ENCODE data around the gene CAMK2B. TPM values are rescaled to one million over a fixed set of nuclear protein-coding genes. Genes with fewer than 3 reads are reported as not detected.

The CAMK2B gene
- total and polyA plus RNA-seq, 5 donors from 2014 or later = not detected

GRCh38 chr7:44265728-44266127 is 59.7 kb downstream of the CAMK2B start:
- ATAC-seq (ENCODE audit: low read depth in 2 of 2) = no peak
- DNase-seq = no peak
- H3K27me3 ChIP-seq (ENCODE audit: control insufficient read depth, insufficient read depth, low read length) = no peaks in the 10 kb centered on the region
- Mint-ChIP-seq H3K36me3 (no peaks in the 10 kb centered on the region), H3K4me3 (no peak overlapping the region), H3K9me3 (no peaks in the 10 kb centered on the region), H3K27ac (no peak overlapping the region), H3K4me1 (no peaks in the 10 kb centered on the region), H3K27me3 (no peaks in the 10 kb centered on the region)
- H3K4me1 ChIP-seq (ENCODE audit: control insufficient read depth, insufficient read depth, low read length, poor library complexity, severe bottlenecking) = no peaks in the 10 kb centered on the region
- no peaks in the 10 kb centered on the region for H3K36me3 ChIP-seq (ENCODE audit: control insufficient read depth, insufficient read depth, low read length)
- no peaks in the 10 kb centered on the region for H3K9me3 ChIP-seq (ENCODE audit: control insufficient read depth in 2 of 2, low read length in 2 of 2)
- H3K4me3 ChIP-seq (ENCODE audit: low read depth, low read length) = no peak overlapping the region
- H3K27ac ChIP-seq (ENCODE audit: insufficient read depth, low read length, poor library complexity, severe bottlenecking) = no peak overlapping the region

GRCh38 chr7:44264221-44264931 is 61.0 kb downstream of the CAMK2B start:
- H3K27me3 ChIP-seq (ENCODE audit: control insufficient read depth, insufficient read depth, low read length) = no peaks in the 10 kb centered on the region
- Mint-ChIP-seq H3K4me1 (peaks cover 0 to 8% (median 2%) of the 10 kb centered on the region in 4 donors), H3K27me3 (no peaks in the 10 kb centered on the region), H3K36me3 (no peaks in the 10 kb centered on the region), H3K27ac (no peak overlapping the region), H3K9me3 (no peaks in the 10 kb centered on the region), H3K4me3 (no peak overlapping the region)
- H3K4me3 ChIP-seq (ENCODE audit: low read depth, low read length) = no peak overlapping the region
- no peaks in the 10 kb centered on the region for H3K9me3 ChIP-seq (ENCODE audit: control insufficient read depth in 2 of 2, low read length in 2 of 2)
- no peak overlapping the region for H3K27ac ChIP-seq (ENCODE audit: insufficient read depth, low read length, poor library complexity, severe bottlenecking)
- no peaks in the 10 kb centered on the region for H3K4me1 ChIP-seq (ENCODE audit: control insufficient read depth, insufficient read depth, low read length, poor library complexity, severe bottlenecking)
- no peaks in the 10 kb centered on the region for H3K36me3 ChIP-seq (ENCODE audit: control insufficient read depth, insufficient read depth, low read length)
- ATAC-seq (ENCODE audit: low read depth in 2 of 2) (no peak), DNase-seq (no peak)

DNA sequence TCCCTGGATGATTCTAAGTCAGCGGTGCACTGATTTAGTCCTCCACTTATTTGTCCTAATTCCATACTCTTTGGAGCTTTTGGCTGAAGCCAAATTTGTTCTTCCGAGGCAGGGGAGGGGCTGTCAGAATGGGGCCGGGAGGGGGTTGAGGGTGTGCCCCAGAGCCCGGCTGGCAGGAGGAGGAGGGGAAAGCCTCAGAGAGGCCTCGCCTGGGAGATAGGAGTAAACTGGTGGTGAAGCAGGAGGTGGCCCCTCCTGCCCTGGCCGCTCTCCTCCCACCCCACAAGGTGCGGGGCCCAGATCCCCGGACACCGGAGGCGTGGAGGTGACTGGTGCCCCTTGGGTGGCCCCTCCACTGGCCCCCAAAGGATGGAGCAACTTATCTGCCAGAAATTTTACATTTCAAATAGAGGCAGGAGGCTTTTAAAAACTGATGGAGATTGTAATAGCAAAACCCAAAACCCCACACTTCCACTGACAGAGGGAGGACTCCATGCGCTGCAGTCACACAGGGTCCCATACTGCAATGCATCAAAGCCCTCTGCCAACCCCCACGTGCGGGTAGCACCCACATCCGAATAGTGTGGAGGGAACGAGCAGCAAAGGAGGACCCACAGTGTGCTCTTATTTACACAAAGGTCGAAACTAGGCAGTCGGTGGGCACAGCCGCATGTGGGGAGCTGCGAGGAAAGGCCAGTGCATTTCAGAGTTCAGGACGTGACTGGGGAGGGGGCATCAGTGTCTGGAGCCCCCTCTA is 61.9 kb downstream of the CAMK2B start:
- Mint-ChIP-seq H3K4me1 (peaks cover 0 to 14% (median 4%) of the 10 kb centered on the region in 4 donors), H3K36me3 (no peaks in the 10 kb centered on the region), H3K27me3 (no peaks in the 10 kb centered on the region), H3K9me3 (no peaks in the 10 kb centered on the region), H3K4me3 (no peak overlapping the region), H3K27ac (no peak overlapping the region)
- Histone ChIP-seq H3K4me3 (ENCODE audit: low read depth, low read length) (no peak overlapping the region), H3K36me3 (ENCODE audit: control insufficient read depth, insufficient read depth, low read length) (no peaks in the 10 kb centered on the region), H3K27me3 (ENCODE audit: control insufficient read depth, insufficient read depth, low read length) (no peaks in the 10 kb centered on the region), H3K4me1 (ENCODE audit: control insufficient read depth, insufficient read depth, low read length, poor library complexity, severe bottlenecking) (peaks cover 4% of the 10 kb centered on the region), H3K27ac (ENCODE audit: insufficient read depth, low read length, poor library complexity, severe bottlenecking) (no peak overlapping the region), H3K9me3 (ENCODE audit: control insufficient read depth in 2 of 2, low read length in 2 of 2) (no peaks in the 10 kb centered on the region)
- DNase-seq (no peak), ATAC-seq (ENCODE audit: low read depth in 2 of 2) (no peak)

DNA sequence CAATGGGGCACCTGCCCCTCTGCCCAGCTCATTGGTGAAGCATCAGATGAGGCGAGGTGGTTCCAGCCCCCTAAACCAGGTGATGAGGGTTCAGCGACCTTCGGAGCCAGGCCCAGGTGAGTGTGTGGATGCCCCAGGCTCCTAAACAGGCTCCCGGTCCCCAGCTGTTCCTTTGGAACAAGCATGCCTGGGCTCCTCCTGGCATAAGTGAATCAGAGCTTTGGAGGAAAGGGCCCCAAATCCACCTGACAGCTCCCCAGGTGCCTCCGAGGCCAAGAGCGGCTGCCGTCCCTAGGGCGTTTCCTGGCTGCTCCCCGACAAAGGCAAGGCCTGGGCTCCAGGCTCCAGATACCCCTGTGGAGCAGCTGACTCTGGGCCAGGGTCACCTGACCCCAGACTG is 63.4 kb downstream of the CAMK2B start:
- Mint-ChIP-seq H3K27me3 (no peaks in the 10 kb centered on the region), H3K27ac (no peak overlapping the region), H3K4me1 (peaks cover 7 to 28% (median 12%) of the 10 kb centered on the region in 4 donors), H3K4me3 (no peak overlapping the region), H3K9me3 (no peaks in the 10 kb centered on the region), H3K36me3 (no peaks in the 10 kb centered on the region)
- ATAC-seq (ENCODE audit: low read depth in 2 of 2) (no peak), DNase-seq (no peak)
- Histone ChIP-seq H3K36me3 (ENCODE audit: control insufficient read depth, insufficient read depth, low read length) (no peaks in the 10 kb centered on the region), H3K27me3 (ENCODE audit: control insufficient read depth, insufficient read depth, low read length) (no peaks in the 10 kb centered on the region), H3K27ac (ENCODE audit: insufficient read depth, low read length, poor library complexity, severe bottlenecking) (no peak overlapping the region), H3K4me1 (ENCODE audit: control insufficient read depth, insufficient read depth, low read length, poor library complexity, severe bottlenecking) (peaks cover 18% of the 10 kb centered on the region), H3K4me3 (ENCODE audit: low read depth, low read length) (no peak overlapping the region), H3K9me3 (ENCODE audit: control insufficient read depth in 2 of 2, low read length in 2 of 2) (no peaks in the 10 kb centered on the region)

DNA sequence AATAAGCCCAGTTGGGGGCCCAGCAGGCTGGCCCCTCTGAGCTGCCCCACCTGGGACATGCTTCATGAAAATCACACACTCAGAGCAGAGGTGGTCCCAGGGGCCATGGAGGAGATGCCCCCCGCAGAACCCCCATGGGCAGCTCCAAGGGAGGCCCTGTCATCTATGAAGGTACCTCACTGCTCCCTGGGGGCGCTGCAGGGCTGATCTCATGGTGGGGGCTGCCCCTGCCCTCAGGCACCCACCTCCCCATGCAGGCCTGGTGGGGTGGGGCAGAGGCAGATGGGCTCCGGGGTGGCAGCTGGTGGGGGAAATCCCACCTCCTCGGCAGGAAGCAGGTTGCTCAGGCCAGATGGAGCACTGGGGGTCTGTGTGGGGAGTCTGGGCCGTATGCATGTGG is 64.2 kb downstream of the CAMK2B start:
- H3K4me1 ChIP-seq (ENCODE audit: control insufficient read depth, insufficient read depth, low read length, poor library complexity, severe bottlenecking) = peaks cover 18% of the 10 kb centered on the region
- no peak overlapping the region for H3K27ac ChIP-seq (ENCODE audit: insufficient read depth, low read length, poor library complexity, severe bottlenecking)
- H3K9me3 ChIP-seq (ENCODE audit: control insufficient read depth in 2 of 2, low read length in 2 of 2) = no peaks in the 10 kb centered on the region
- Mint-ChIP-seq H3K4me3 (no peak overlapping the region), H3K9me3 (no peaks in the 10 kb centered on the region), H3K4me1 (peaks cover 7 to 28% (median 12%) of the 10 kb centered on the region in 4 donors), H3K27ac (no peak overlapping the region), H3K36me3 (no peaks in the 10 kb centered on the region), H3K27me3 (no peaks in the 10 kb centered on the region)
- H3K27me3 ChIP-seq (ENCODE audit: control insufficient read depth, insufficient read depth, low read length) = no peaks in the 10 kb centered on the region
- ATAC-seq (ENCODE audit: low read depth in 2 of 2) (no peak), DNase-seq (no peak)
- no peaks in the 10 kb centered on the region for H3K36me3 ChIP-seq (ENCODE audit: control insufficient read depth, insufficient read depth, low read length)
- no peak overlapping the region for H3K4me3 ChIP-seq (ENCODE audit: low read depth, low read length)

GRCh38 chr7:44259547-44260457 is 65.6 kb downstream of the CAMK2B start:
- no peaks in the 10 kb centered on the region for H3K36me3 ChIP-seq (ENCODE audit: control insufficient read depth, insufficient read depth, low read length)
- peaks cover 18% of the 10 kb centered on the region for H3K4me1 ChIP-seq (ENCODE audit: control insufficient read depth, insufficient read depth, low read length, poor library complexity, severe bottlenecking)
- H3K4me3 ChIP-seq (ENCODE audit: low read depth, low read length) = no peak overlapping the region
- Mint-ChIP-seq H3K27ac (peak overlapping the region in 2 of 3 donors; percentile 62 to 83), H3K9me3 (peaks cover 0 to 2% (median 0%) of the 10 kb centered on the region in 7 donors), H3K27me3 (no peaks in the 10 kb centered on the region), H3K36me3 (no peaks in the 10 kb centered on the region), H3K4me3 (peak overlapping the region; percentile 25 to 55 (median 42)), H3K4me1 (peaks cover 7 to 28% (median 12%) of the 10 kb centered on the region in 4 donors)
- no peak overlapping the region for H3K27ac ChIP-seq (ENCODE audit: insufficient read depth, low read length, poor library complexity, severe bottlenecking)
- ATAC-seq (ENCODE audit: low read depth in 2 of 2) = no peak
- peak in 1 of 3 donors; percentile 8 for DNase-seq
- no peaks in the 10 kb centered on the region for H3K9me3 ChIP-seq (ENCODE audit: control insufficient read depth in 2 of 2, low read length in 2 of 2)
- H3K27me3 ChIP-seq (ENCODE audit: control insufficient read depth, insufficient read depth, low read length) = no peaks in the 10 kb centered on the region

- no peak for ATAC-seq (ENCODE audit: low read depth in 2 of 2)
- H3K27ac Mint-ChIP-seq = peak overlapping the region in 2 of 3 donors; percentile 85 to 86
- Histone ChIP-seq H3K9me3 (ENCODE audit: control insufficient read depth in 2 of 2, low read length in 2 of 2) (no peaks in the 10 kb centered on the region), H3K27ac (ENCODE audit: insufficient read depth, low read length, poor library complexity, severe bottlenecking) (peak overlapping the region; percentile 74), H3K4me1 (ENCODE audit: control insufficient read depth, insufficient read depth, low read length, poor library complexity, severe bottlenecking) (peaks cover 18% of the 10 kb centered on the region), H3K27me3 (ENCODE audit: control insufficient read depth, insufficient read depth, low read length) (no peaks in the 10 kb centered on the region), H3K36me3 (ENCODE audit: control insufficient read depth, insufficient read depth, low read length) (no peaks in the 10 kb centered on the region), H3K4me3 (ENCODE audit: low read depth, low read length) (no peak overlapping the region)
- DNase-seq = no peak
- H3K36me3 Mint-ChIP-seq = no peaks in the 10 kb centered on the region
- no peaks in the 10 kb centered on the region for H3K27me3 Mint-ChIP-seq
- H3K9me3 Mint-ChIP-seq = peaks cover 0 to 2% (median 0%) of the 10 kb centered on the region in 7 donors
- H3K4me1 Mint-ChIP-seq = peaks cover 7 to 28% (median 12%) of the 10 kb centered on the region in 4 donors
- H3K4me3 Mint-ChIP-seq = peak overlapping the region in 1 of 4 donors; percentile 42
Observed at GRCh38 chr7:44258865-44259546, 66.4 kb downstream of the CAMK2B start.

All from CD4-positive, CD25-positive, alpha-beta regulatory T cell (primary cell).